KMS-11 (cell line): ENCODE data around the gene SUSD6.

ENCODE experiments used
- H2AFZ ChIP-seq: fragments of 200-600 bp; sonication (generic); 2 replicates; pipeline ENCODE4 v1.6.1; 2016; ENCODE audit warnings: antibody characterized with exemption, mixed run types, low read depth
- H3K27ac ChIP-seq: fragments of 200-600 bp; sonication (generic); 2 replicates; pipeline ENCODE4 v1.6.1; 2016; ENCODE audit warnings: mild to moderate bottlenecking, mixed run types
- H3K27me3 ChIP-seq: fragments of 200-600 bp; sonication (generic); 2 replicates; pipeline ENCODE4 v1.6.1; 2017; ENCODE audit warnings: mild to moderate bottlenecking, low read depth, mixed run types, moderate library complexity; ENCODE audit not compliant: insufficient read depth
- H3K36me3 ChIP-seq: fragments of 200-600 bp; sonication (generic); 2 replicates; pipeline ENCODE4 v1.6.1; 2017; ENCODE audit warnings: mild to moderate bottlenecking, mixed run types; ENCODE audit not compliant: insufficient read depth
- H3K4me1 ChIP-seq: fragments of 200-600 bp; sonication (generic); 2 replicates; pipeline ENCODE4 v1.6.1; 2016; ENCODE audit warnings: mild to moderate bottlenecking, low read depth, mixed run types; ENCODE audit not compliant: poor library complexity, severe bottlenecking
- H3K4me2 ChIP-seq: fragments of 200-600 bp; sonication (generic); 2 replicates; pipeline ENCODE4 v1.7.0; 2016; ENCODE audit warnings: mild to moderate bottlenecking, mixed run types
- H3K4me3 ChIP-seq: fragments of 200-600 bp; sonication (generic); IDR thresholded peaks from 2 replicates; pipeline ENCODE4 v1.6.1; 2017; ENCODE audit warnings: low read depth, low read length, mixed read lengths; ENCODE audit not compliant: insufficient read depth
- H3K79me2 ChIP-seq: fragments of 200-600 bp; sonication (generic); 2 replicates; pipeline ENCODE4 v1.6.1; 2016; ENCODE audit warnings: low read depth, mixed run types; ENCODE audit not compliant: insufficient read depth
- H3K9ac ChIP-seq: fragments of 200-600 bp; sonication (generic); 2 replicates; pipeline ENCODE4 v1.6.1; 2016; ENCODE audit warnings: mild to moderate bottlenecking, mixed run types
- H4K20me1 ChIP-seq: fragments of 200-600 bp; sonication (generic); 2 replicates; pipeline ENCODE4 v1.6.1; 2016; ENCODE audit warnings: mild to moderate bottlenecking, mixed run types; ENCODE audit not compliant: insufficient read depth
- TF ChIP-seq, protein P1 (sequence below): fragments of 200-600 bp; sonication (generic); conservative IDR thresholded peaks from 2 replicates; pipeline ENCODE4 v1.6.1; 2017; ENCODE audit warnings: low read depth, mild to moderate bottlenecking, antibody characterized with exemption, low read length, moderate library complexity, mixed read lengths

The SUSD6 gene

DNA sequence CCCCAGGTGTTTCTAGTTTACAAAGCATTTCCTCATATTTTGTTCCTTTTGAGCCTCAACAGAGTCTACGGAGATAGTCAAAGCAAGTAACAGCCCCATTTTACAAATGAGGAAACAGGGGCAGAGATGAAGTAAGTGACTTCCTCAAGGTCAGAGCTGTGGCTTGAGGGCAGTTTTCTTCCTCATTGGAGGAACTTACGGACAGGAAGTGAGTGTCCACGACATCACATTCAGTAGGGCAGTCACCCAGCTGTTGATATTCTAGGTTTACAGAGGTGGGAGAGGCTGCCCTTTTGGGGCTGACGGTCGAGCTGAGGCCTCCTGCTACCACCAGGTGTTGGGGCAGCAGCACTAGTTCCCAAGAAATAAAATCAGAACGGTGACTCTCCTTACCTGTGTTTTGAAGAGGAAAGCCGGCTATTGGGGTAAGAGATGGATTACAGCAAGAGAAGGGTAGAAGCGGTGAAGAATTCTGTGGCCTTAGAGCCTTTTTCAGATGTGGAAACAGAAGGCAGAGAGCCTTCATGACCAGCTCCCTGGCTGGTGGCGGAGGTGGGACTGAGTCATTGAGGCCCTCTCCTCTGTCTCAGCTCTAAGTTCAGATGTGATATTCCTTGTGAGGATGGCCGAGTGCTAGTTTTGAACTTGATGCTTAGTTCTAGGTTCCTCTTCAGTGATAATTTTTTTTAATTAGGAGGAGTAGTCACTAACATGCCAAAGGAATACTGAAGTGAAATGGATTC is 41.7 kb downstream of the SUSD6 start:
- Histone ChIP-seq H3K27ac (no peak overlapping the region), H3K4me1 (peaks cover 13% of the 10 kb centered on the region), H3K4me2 (no peak overlapping the region), H3K27me3 (no peaks in the 10 kb centered on the region), H2AFZ (no peak overlapping the region), H3K9ac (no peak overlapping the region), H4K20me1 (no peaks in the 10 kb centered on the region), H3K4me3 (no peak overlapping the region), H3K79me2 (no peaks in the 10 kb centered on the region), H3K36me3 (no peaks in the 10 kb centered on the region)
- TF ChIP-seq, protein P1, sequence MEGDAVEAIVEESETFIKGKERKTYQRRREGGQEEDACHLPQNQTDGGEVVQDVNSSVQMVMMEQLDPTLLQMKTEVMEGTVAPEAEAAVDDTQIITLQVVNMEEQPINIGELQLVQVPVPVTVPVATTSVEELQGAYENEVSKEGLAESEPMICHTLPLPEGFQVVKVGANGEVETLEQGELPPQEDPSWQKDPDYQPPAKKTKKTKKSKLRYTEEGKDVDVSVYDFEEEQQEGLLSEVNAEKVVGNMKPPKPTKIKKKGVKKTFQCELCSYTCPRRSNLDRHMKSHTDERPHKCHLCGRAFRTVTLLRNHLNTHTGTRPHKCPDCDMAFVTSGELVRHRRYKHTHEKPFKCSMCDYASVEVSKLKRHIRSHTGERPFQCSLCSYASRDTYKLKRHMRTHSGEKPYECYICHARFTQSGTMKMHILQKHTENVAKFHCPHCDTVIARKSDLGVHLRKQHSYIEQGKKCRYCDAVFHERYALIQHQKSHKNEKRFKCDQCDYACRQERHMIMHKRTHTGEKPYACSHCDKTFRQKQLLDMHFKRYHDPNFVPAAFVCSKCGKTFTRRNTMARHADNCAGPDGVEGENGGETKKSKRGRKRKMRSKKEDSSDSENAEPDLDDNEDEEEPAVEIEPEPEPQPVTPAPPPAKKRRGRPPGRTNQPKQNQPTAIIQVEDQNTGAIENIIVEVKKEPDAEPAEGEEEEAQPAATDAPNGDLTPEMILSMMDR: no peak

DNA sequence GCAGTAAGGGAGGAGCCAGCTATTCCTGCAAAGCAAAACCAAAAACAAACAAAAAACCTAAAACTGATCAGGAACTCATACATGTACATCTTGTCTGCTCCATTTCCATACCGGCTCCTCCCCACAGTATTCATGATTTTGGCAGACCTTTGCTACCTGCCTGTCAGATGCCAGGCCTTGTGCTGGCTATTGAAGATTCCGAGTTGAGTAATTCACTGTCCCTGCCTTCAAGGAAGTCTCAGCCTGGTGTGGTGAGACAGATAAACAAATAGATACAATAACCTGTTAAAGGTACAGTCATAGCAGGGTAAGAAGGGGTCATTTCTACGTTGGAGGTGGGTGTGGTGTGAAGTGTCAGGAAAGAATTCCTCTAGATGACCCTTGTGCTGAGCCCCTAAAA is 42.7 kb downstream of the SUSD6 start:
- Histone ChIP-seq H4K20me1 (no peaks in the 10 kb centered on the region), H2AFZ (no peak overlapping the region)

DNA sequence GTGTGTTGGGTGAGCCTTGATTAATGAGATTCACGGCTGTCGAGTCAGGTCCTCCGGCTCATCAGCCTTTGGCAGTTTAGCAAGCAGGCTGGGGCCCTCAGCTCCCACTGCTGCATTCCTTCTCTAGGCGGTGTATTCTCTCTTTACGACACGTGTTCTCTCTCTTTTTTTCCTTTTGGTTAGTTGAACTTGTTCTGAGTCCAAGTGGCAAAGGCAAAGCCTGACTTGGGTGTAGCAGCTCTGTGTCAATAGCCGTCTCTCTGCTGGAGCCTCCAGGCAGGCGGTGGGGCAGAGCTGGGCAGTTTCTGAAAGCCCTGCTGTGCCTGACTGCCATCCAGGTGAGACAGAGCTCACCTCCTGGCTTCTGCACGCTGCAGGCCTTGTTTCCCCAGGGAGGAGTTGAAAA is 46.6 kb downstream of the SUSD6 start:
- no peak overlapping the region for H3K4me3 ChIP-seq
- H3K9ac ChIP-seq: no peak overlapping the region
- no peak overlapping the region for H3K27ac ChIP-seq
- no peaks in the 10 kb centered on the region for H3K36me3 ChIP-seq
- no peaks in the 10 kb centered on the region for H3K27me3 ChIP-seq
- H3K79me2 ChIP-seq: no peaks in the 10 kb centered on the region
- TF ChIP-seq, protein P1: no peak
- H3K4me2 ChIP-seq: no peak overlapping the region
- no peaks in the 10 kb centered on the region for H3K4me1 ChIP-seq
- no peaks in the 10 kb centered on the region for H4K20me1 ChIP-seq
- no peak overlapping the region for H2AFZ ChIP-seq

More for the DNA sequence above, 42.7 kb downstream of the SUSD6 start:
- Histone ChIP-seq H3K79me2 (no peaks in the 10 kb centered on the region), H3K27me3 (no peaks in the 10 kb centered on the region), H3K4me1 (peaks cover 3% of the 10 kb centered on the region), H3K36me3 (no peaks in the 10 kb centered on the region), H3K4me3 (no peak overlapping the region), H3K27ac (no peak overlapping the region), H3K9ac (no peak overlapping the region), H3K4me2 (no peak overlapping the region)
- TF ChIP-seq, protein P1: no peak

DNA sequence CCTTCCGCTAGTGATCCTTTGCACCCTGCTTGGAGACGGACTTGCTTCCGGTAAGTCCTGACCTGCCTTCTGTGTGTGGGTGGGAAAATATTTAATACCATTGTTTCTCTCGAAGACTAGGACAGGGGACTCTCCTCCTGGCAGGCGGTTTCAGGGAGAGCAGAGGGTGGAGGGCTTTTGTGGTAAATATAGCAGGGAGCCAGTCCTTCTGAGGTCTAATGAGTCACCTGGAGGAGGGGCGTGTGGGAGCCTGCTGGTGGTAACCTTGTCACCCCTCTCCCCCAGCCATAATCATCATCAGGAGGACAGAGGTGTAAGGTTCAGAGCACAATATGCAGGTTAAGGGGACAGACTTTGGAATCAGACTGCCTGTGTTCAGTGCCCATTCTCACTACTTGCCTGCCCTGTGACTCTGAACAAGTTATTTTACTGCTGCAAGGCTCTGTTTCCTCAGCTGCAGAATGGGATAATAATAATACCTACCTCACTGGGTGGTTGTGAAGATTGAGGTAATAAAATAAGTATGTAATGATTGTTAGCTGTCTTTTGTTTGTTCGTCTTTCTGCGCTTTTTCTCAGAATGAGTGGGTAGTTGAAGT is 47.4 kb downstream of the SUSD6 start:
- Histone ChIP-seq H3K4me1 (no peaks in the 10 kb centered on the region), H3K27ac (no peak overlapping the region), H4K20me1 (no peaks in the 10 kb centered on the region), H3K27me3 (no peaks in the 10 kb centered on the region), H3K4me2 (no peak overlapping the region), H2AFZ (no peak overlapping the region), H3K79me2 (no peaks in the 10 kb centered on the region), H3K9ac (no peak overlapping the region), H3K36me3 (no peaks in the 10 kb centered on the region), H3K4me3 (no peak overlapping the region)
- TF ChIP-seq, protein P1: no peak
